ENCODE measurements around the gene HOXD11. TPM values are rescaled to one million over a fixed set of nuclear protein-coding genes. Genes with fewer than 3 reads are reported as not detected.

HOXD11 gene
- total RNA-seq, 2 experiments from 2014 or later = not detected

- peak overlapping the region; percentile 78 for H3K27ac Mint-ChIP-seq
- no peak for DNase-seq
- H3K27me3 Mint-ChIP-seq = peaks cover 90% of the 10 kb centered on the region
- H3K4me1 Mint-ChIP-seq = peaks cover 7% of the 10 kb centered on the region
- ChIA-PET CTCF (interaction anchor here (1.5 to 1.6 kb wide), 2 partner anchors 12 to 48 kb away, joined by 5 to 7 read pairs; no protein-coding TSS in a partner anchor), POLR2A (no interaction called here)
- H3K36me3 Mint-ChIP-seq (ENCODE audit: low read depth) = peaks cover 3% of the 10 kb centered on the region
- no peaks in the 10 kb centered on the region for H3K9me3 Mint-ChIP-seq
- peak overlapping the region; percentile 47 for H3K4me3 Mint-ChIP-seq
Measured at GRCh38 chr2:176084611-176085119, 22.4 kb upstream of the HOXD11 start.

GRCh38 chr2:176085120-176085788, 21.8 kb upstream of the HOXD11 start:
- Mint-ChIP-seq H3K9me3 (no peaks in the 10 kb centered on the region), H3K27ac (peak overlapping the region; percentile 50), H3K4me1 (peaks cover 7% of the 10 kb centered on the region), H3K36me3 (ENCODE audit: low read depth) (peaks cover 3% of the 10 kb centered on the region), H3K4me3 (peak overlapping the region; percentile 47), H3K27me3 (peaks cover 94% of the 10 kb centered on the region)
- ChIA-PET CTCF (interaction anchor here (1.2 to 1.6 kb wide), 3 partner anchors 12 to 48 kb away, joined by 3 to 7 read pairs (median 5); partner anchors contain the start of gene HOXD10), POLR2A (no interaction called here)
- DNase-seq = no peak

GRCh38 chr2:176085861-176086771, 21.0 kb upstream of the HOXD11 start:
- ChIA-PET POLR2A (no interaction called here), CTCF (interaction anchor here (1.2 to 1.6 kb wide), 3 partner anchors 11 to 47 kb away, joined by 3 to 7 read pairs (median 5); partner anchors contain the start of gene HOXD10)
- H3K36me3 Mint-ChIP-seq (ENCODE audit: low read depth) = peaks cover 3% of the 10 kb centered on the region
- peaks cover 95% of the 10 kb centered on the region for H3K27me3 Mint-ChIP-seq
- no peak overlapping the region for H3K4me3 Mint-ChIP-seq
- H3K4me1 Mint-ChIP-seq = peaks cover 6% of the 10 kb centered on the region
- peak overlapping the region; percentile 48 for H3K27ac Mint-ChIP-seq
- no peaks in the 10 kb centered on the region for H3K9me3 Mint-ChIP-seq
- DNase-seq = no peak

GRCh38 chr2:176087330-176088047, 19.6 kb upstream of the HOXD11 start:
- Mint-ChIP-seq H3K4me1 (peaks cover 4% of the 10 kb centered on the region), H3K9me3 (no peaks in the 10 kb centered on the region), H3K27me3 (peaks cover 95% of the 10 kb centered on the region), H3K27ac (no peak overlapping the region), H3K4me3 (no peak overlapping the region), H3K36me3 (ENCODE audit: low read depth) (peaks cover 3% of the 10 kb centered on the region)
- POLR2A ChIA-PET = no interaction called here
- DNase-seq = no peak
- CTCF ChIA-PET = interaction anchor here (1.6 kb wide), 1 partner anchor 10 kb away, joined by 6 read pairs; no protein-coding TSS in a partner anchor

GRCh38 chr2:176088048-176088936, 18.8 kb upstream of the HOXD11 start:
- Mint-ChIP-seq H3K4me3 (no peak overlapping the region), H3K27ac (no peak overlapping the region), H3K27me3 (peaks cover 89% of the 10 kb centered on the region), H3K9me3 (no peaks in the 10 kb centered on the region), H3K36me3 (ENCODE audit: low read depth) (peaks cover 3% of the 10 kb centered on the region), H3K4me1 (peaks cover 4% of the 10 kb centered on the region)
- CTCF ChIA-PET = interaction anchor here (1.6 kb wide), 1 partner anchor 10 kb away, joined by 6 read pairs; no protein-coding TSS in a partner anchor
- DNase-seq = no peak
- POLR2A ChIA-PET = no interaction called here

- no peaks in the 10 kb centered on the region for H3K9me3 Mint-ChIP-seq
- DNase-seq = no peak
- ChIA-PET CTCF (interaction anchor here (1.6 kb wide), 1 partner anchor 9 kb away, joined by 6 read pairs; no protein-coding TSS in a partner anchor), POLR2A (no interaction called here)
- peaks cover 6% of the 10 kb centered on the region for H3K36me3 Mint-ChIP-seq (ENCODE audit: low read depth)
- H3K27ac Mint-ChIP-seq = no peak overlapping the region
- peaks cover 4% of the 10 kb centered on the region for H3K4me1 Mint-ChIP-seq
- H3K27me3 Mint-ChIP-seq = peaks cover 89% of the 10 kb centered on the region
- H3K4me3 Mint-ChIP-seq = no peak overlapping the region
Measured at GRCh38 chr2:176088937-176089842, 17.9 kb upstream of the HOXD11 start.

GRCh38 chr2:176089843-176090395, 17.2 kb upstream of the HOXD11 start:
- Mint-ChIP-seq H3K9me3 (no peaks in the 10 kb centered on the region), H3K36me3 (ENCODE audit: low read depth) (peaks cover 6% of the 10 kb centered on the region), H3K4me1 (peaks cover 4% of the 10 kb centered on the region), H3K4me3 (no peak overlapping the region), H3K27ac (no peak overlapping the region), H3K27me3 (peaks cover 89% of the 10 kb centered on the region)
- CTCF ChIA-PET = interaction anchor here (1.2 kb wide), 1 partner anchor 37 kb away, joined by 3 read pairs; no protein-coding TSS in a partner anchor
- no peak for DNase-seq
- POLR2A ChIA-PET = no interaction called here

- no peak overlapping the region for H3K27ac Mint-ChIP-seq
- CTCF ChIA-PET = interaction anchor here (0.8 to 1.2 kb wide), 2 partner anchors 36 to 70 kb away, joined by 3 read pairs; no protein-coding TSS in a partner anchor
- H3K27me3 Mint-ChIP-seq = peaks cover 89% of the 10 kb centered on the region
- no peak for DNase-seq
- peaks cover 4% of the 10 kb centered on the region for H3K4me1 Mint-ChIP-seq
- H3K9me3 Mint-ChIP-seq = no peaks in the 10 kb centered on the region
- peaks cover 6% of the 10 kb centered on the region for H3K36me3 Mint-ChIP-seq (ENCODE audit: low read depth)
- POLR2A ChIA-PET = no interaction called here
- H3K4me3 Mint-ChIP-seq = no peak overlapping the region
Measured at GRCh38 chr2:176090862-176091261, 16.2 kb upstream of the HOXD11 start.

- peaks cover 8% of the 10 kb centered on the region for H3K4me1 Mint-ChIP-seq
- H3K27me3 Mint-ChIP-seq = peaks cover 92% of the 10 kb centered on the region
- POLR2A ChIA-PET = no interaction called here
- no peak for DNase-seq
- H3K9me3 Mint-ChIP-seq = no peaks in the 10 kb centered on the region
- peak overlapping the region; percentile 79 for H3K27ac Mint-ChIP-seq
- H3K36me3 Mint-ChIP-seq (ENCODE audit: low read depth) = peaks cover 6% of the 10 kb centered on the region
- CTCF ChIA-PET = interaction anchor here (0.6 to 1.2 kb wide), 3 partner anchors 35 to 1066 kb away, joined by 3 read pairs; no protein-coding TSS in a partner anchor
- H3K4me3 Mint-ChIP-seq = peak overlapping the region; percentile 6
Measured at GRCh38 chr2:176091329-176092258, 15.5 kb upstream of the HOXD11 start.

Data from activated CD4-positive, alpha-beta T cell treated with anti-CD3 and anti-CD28 coated beads, Interleukin-2, amount 10 ng/mL, durations not matched to agents 7 days and 5 days (primary cell).